A549 (cell line): ENCODE results near the gene MGLL. TPM values are rescaled to one million over a fixed set of nuclear protein-coding genes. Genes with fewer than 3 reads are reported as not detected.

ENCODE experiments used
- ATAC-seq, 2 experiments: fragments of 200-7000 bp in 1 of 2; fragments of >200 bp in 1 of 2; cut with Nextera tagmentation in 1 of 2; cut with Tn5 transposase in 1 of 2; 3 replicates each; pipeline versions ENCODE4 v1.8.0 to v1.9.1; 2018 to 2020; ENCODE audit warnings: mild to moderate bottlenecking in 1 of 2, moderate library complexity in 1 of 2
- CTCF ChIA-PET: fragments of 300-600 bp; sonication (Branson Sonifier 250); formaldehyde crosslinking; extraction: SDS; loops from one replicate; lab custom pipeline; 2021; ENCODE audit warnings: antibody characterized with exemption, inconsistent platforms; lab: Yijun Ruan, JAX
- POLR2A ChIA-PET: fragments of 350-600 bp; formaldehyde crosslinking; extraction: SDS; loops from one replicate; lab custom pipeline; 2021; ENCODE audit warnings: antibody characterized with exemption, inconsistent platforms; lab: Yijun Ruan, JAX
- DNase-seq, 2 experiments: peaks; one replicate each; pipeline versions ENCODE4 v3.0.0 to v3.0.0-alpha.2; 2011 to 2016; ENCODE audit warnings: low read depth in 1 of 2, low spot score in 1 of 2
- FAIRE-seq: peaks from 2 replicates; lab custom pipeline; 2011; peaks lifted over from hg19 to GRCh38; lab: Jason Lieb, UNC
- H3K27ac ChIP-seq, 2 experiments: fragments of >200 bp; sonication (Bioruptor Twin); formaldehyde crosslinking; 3 replicates each; pipeline ENCODE4 v1.5.1; 2016 to 2017
- H3K4me1 ChIP-seq: fragments of >200 bp; sonication (Bioruptor Twin); formaldehyde crosslinking; 3 replicates; pipeline ENCODE4 v1.6.1; 2016
- H3K4me2 ChIP-seq: fragments of >200 bp; sonication (Bioruptor Twin); formaldehyde crosslinking; 3 replicates; pipeline ENCODE4 v1.6.1; 2016
- H3K4me3 ChIP-seq: fragments of >200 bp; sonication (Bioruptor Twin); formaldehyde crosslinking; 3 replicates; pipeline ENCODE4 v1.5.1; 2016
- H3K9me3 ChIP-seq: fragments of >200 bp; sonication (Bioruptor Twin); formaldehyde crosslinking; 3 replicates; pipeline ENCODE4 v1.6.1; 2016
- CBX2 ChIP-seq: fragments of 200-600 bp; sonication (generic); IDR thresholded peaks from 2 replicates; pipeline ENCODE4 v1.6.1; 2016; ENCODE audit warnings: low read depth, mild to moderate bottlenecking, borderline replicate concordance
- FOSB ChIP-seq: fragments of 250-450 bp; sonication (Bioruptor Pico); IDR thresholded peaks from 2 replicates; pipeline ENCODE4 v1.5.0; 2020; ENCODE audit warnings: mild to moderate bottlenecking, moderate library complexity
- FOXS1 ChIP-seq: fragments of 250-450 bp; sonication (Bioruptor Pico); IDR thresholded peaks from 2 replicates; pipeline ENCODE4 v1.5.0; 2020; ENCODE audit warnings: mild to moderate bottlenecking, moderate library complexity
- HEYL ChIP-seq: fragments of 250-450 bp; sonication (Bioruptor Pico); IDR thresholded peaks from 2 replicates; pipeline ENCODE4 v1.8.0; 2021; ENCODE audit warnings: mild to moderate bottlenecking, moderate library complexity
- HOXB13 ChIP-seq: fragments of 250-450 bp; sonication (Bioruptor Pico); IDR thresholded peaks from 2 replicates; pipeline ENCODE4 v1.5.0; 2020; ENCODE audit warnings: low read depth, mild to moderate bottlenecking, moderate library complexity
- JUN ChIP-seq, 2 experiments: fragments of >200 bp; sonication (Bioruptor Twin); formaldehyde crosslinking; IDR thresholded peaks; 2 replicates in 1 of 2; 3 replicates in 1 of 2; pipeline ENCODE4 v1.6.1; 2016 to 2017
- JUNB ChIP-seq: fragments of >200 bp; sonication (Bioruptor Twin); formaldehyde crosslinking; IDR thresholded peaks from 2 replicates; pipeline ENCODE4 v1.6.1; 2016
- MAZ ChIP-seq: fragments of 150-350 bp; IDR thresholded peaks from 2 replicates; pipeline ENCODE4 v1.6.1; 2014; ENCODE audit warnings: antibody characterized with exemption, low read depth, low read length, borderline replicate concordance
- NR3C1 ChIP-seq: fragments of >200 bp; sonication (Bioruptor Twin); formaldehyde crosslinking; IDR thresholded peaks from 3 replicates; pipeline ENCODE4 v1.6.1; 2017
- POLR2A ChIP-seq: IDR thresholded peaks from 2 replicates; pipeline ENCODE4 v1.6.1; 2012; ENCODE audit warnings: mild to moderate bottlenecking, low read length
- POLR2AphosphoS2 ChIP-seq: conservative IDR thresholded peaks from 2 replicates; pipeline ENCODE4 v1.6.1; 2012; ENCODE audit warnings: low read length, improper control_type of control experiment, inconsistent platforms
- RNF2 ChIP-seq: fragments of 200-600 bp; sonication (generic); IDR thresholded peaks from 2 replicates; pipeline ENCODE4 v1.6.1; 2016; ENCODE audit warnings: low read depth, mild to moderate bottlenecking, antibody characterized with exemption, moderate library complexity, borderline replicate concordance
- TP53 ChIP-seq: fragments of 250-450 bp; sonication (Bioruptor Pico); IDR thresholded peaks from 2 replicates; pipeline ENCODE4 v1.5.0; 2021; ENCODE audit warnings: mild to moderate bottlenecking, moderate library complexity
- ZC3H11A ChIP-seq: fragments of 450-650 bp; IDR thresholded peaks from 2 replicates; pipeline ENCODE4 v1.6.1; 2014; ENCODE audit warnings: antibody characterized with exemption, mild to moderate bottlenecking
- ZFP36 ChIP-seq: fragments of 450-650 bp; IDR thresholded peaks from 2 replicates; pipeline ENCODE4 v1.6.1; 2014; ENCODE audit warnings: borderline replicate concordance; ENCODE audit not compliant: partially characterized antibody
- WGBS: methylation state at CpG from one replicate; pipeline ENCODE4 v1.1.6; 2017; ENCODE audit errors: missing lambda C conversion rate; 5-methylcytosine and 5-hydroxymethylcytosine counted together
- polyA plus RNA-seq, 4 experiments: library from polyadenylated mRNA; depleted of rRNA in 3 of 4; stranded (reverse); fragments of >200 nt; fragmentation: RNase III in 1 of 4; extraction: RNeasy Plus Mini Kit Qiagen cat#74134 plus additional on column Dnase treatment in 1 of 4; gene quantifications; 2 replicates in 3 of 4; 3 replicates in 1 of 4; pipeline ENCODE4 v1.2.3, GENCODE V29; 2011 to 2017
- TF ChIP-seq, protein P1 (sequence below): fragments of 250-450 bp; sonication (Bioruptor Pico); IDR thresholded peaks from 2 replicates; pipeline ENCODE4 v1.5.0; 2021; ENCODE audit warnings: mild to moderate bottlenecking, moderate library complexity, borderline replicate concordance
- TF ChIP-seq, protein P2 (sequence below): fragments of 200-600 bp; sonication (generic); IDR thresholded peaks from 2 replicates; pipeline ENCODE4 v1.6.1; 2016; ENCODE audit warnings: antibody characterized with exemption, mild to moderate bottlenecking, moderate library complexity

The MGLL gene
- polyA plus RNA-seq, 2 of the 4 experiments (the other 2 are of a cell fraction), result 38.5 to 41.5 TPM

DNA sequence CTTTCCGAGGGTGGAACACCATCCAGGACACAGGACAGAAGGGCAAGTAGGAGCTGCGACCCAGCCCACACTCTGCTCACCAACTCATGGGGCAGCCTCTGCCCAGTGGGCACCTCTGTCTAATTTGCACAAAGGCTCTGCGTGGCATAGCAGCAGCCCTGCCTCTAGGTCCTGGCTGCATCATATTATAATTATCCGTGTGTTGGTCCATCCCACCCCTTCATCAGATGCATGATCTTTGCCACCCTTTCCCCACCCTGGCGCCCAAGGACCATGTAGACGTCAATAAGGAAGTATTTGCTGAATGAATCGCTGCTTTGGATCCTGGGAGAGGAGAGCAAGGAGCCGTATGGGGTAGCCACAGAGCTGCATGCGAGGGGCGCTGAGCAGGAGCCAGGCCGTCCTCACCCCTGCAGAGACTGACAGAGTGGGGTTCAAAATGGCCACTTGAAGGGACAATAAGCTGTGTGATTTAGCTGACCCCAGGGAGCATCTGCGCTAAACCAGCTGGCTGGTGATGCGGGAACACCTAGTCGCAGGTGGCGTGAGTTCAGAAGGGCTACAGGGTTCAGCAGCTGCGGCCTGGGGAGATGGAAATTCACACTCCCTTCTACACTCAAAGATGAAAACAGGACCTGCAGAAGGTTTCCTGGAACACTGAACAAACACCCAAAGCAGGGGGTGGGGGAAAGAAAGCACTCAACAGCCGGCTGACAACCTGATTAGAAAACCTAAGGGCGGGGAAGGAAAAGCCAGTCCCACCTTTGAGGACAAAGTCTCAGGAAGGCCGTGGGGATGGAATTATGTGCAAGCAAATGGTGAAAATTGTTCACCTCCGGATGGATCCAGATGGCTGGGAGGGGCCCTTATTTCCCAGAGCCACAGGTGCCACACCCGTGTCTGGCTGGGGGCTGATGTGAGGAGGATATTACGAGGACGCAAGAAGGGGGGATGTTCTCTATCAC, 6.4 kb downstream of the MGLL start:
- FAIRE-seq (no peak), DNase-seq (no peak), ATAC-seq (no peak)
- no peaks in the 10 kb centered on the region for H3K9me3 ChIP-seq
- ChIA-PET POLR2A (no interaction called here), CTCF (no interaction called here)
- peak overlapping the region; percentile 67 to 95; a peak in 5 of 6 replicates for H3K27ac ChIP-seq
- H3K4me2 ChIP-seq, result no peak overlapping the region
- 89% methylated on average over 21 of the region's 23 CpGs for WGBS
- TF ChIP-seq MAZ (no peak), RNF2 (no peak), FOXS1 (CRISPR knock-in tag) (no peak), HOXB13 (CRISPR knock-in tag) (no peak), ZFP36 (no peak), HEYL (no peak), JUNB (no peak), NR3C1 (no peak), JUN (IDR thresholded peaks at IDR 0.05) (no peak), ZC3H11A (no peak), POLR2A (no peak), TP53 (CRISPR knock-in tag) (no peak), POLR2AphosphoS2 (no peak)
- TF ChIP-seq, protein P1, sequence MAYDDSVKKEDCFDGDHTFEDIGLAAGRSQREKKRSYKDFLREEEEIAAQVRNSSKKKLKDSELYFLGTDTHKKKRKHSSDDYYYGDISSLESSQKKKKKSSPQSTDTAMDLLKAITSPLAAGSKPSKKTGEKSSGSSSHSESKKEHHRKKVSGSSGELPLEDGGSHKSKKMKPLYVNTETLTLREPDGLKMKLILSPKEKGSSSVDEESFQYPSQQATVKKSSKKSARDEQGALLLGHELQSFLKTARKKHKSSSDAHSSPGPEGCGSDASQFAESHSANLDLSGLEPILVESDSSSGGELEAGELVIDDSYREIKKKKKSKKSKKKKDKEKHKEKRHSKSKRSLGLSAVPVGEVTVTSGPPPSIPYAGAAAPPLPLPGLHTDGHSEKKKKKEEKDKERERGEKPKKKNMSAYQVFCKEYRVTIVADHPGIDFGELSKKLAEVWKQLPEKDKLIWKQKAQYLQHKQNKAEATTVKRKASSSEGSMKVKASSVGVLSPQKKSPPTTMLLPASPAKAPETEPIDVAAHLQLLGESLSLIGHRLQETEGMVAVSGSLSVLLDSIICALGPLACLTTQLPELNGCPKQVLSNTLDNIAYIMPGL (CRISPR knock-in tag), result no peak
- TF ChIP-seq, protein P2, sequence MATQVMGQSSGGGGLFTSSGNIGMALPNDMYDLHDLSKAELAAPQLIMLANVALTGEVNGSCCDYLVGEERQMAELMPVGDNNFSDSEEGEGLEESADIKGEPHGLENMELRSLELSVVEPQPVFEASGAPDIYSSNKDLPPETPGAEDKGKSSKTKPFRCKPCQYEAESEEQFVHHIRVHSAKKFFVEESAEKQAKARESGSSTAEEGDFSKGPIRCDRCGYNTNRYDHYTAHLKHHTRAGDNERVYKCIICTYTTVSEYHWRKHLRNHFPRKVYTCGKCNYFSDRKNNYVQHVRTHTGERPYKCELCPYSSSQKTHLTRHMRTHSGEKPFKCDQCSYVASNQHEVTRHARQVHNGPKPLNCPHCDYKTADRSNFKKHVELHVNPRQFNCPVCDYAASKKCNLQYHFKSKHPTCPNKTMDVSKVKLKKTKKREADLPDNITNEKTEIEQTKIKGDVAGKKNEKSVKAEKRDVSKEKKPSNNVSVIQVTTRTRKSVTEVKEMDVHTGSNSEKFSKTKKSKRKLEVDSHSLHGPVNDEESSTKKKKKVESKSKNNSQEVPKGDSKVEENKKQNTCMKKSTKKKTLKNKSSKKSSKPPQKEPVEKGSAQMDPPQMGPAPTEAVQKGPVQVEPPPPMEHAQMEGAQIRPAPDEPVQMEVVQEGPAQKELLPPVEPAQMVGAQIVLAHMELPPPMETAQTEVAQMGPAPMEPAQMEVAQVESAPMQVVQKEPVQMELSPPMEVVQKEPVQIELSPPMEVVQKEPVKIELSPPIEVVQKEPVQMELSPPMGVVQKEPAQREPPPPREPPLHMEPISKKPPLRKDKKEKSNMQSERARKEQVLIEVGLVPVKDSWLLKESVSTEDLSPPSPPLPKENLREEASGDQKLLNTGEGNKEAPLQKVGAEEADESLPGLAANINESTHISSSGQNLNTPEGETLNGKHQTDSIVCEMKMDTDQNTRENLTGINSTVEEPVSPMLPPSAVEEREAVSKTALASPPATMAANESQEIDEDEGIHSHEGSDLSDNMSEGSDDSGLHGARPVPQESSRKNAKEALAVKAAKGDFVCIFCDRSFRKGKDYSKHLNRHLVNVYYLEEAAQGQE, result no peak
- peaks cover 47% of the 10 kb centered on the region for H3K4me1 ChIP-seq
- no peak overlapping the region for H3K4me3 ChIP-seq

DNA sequence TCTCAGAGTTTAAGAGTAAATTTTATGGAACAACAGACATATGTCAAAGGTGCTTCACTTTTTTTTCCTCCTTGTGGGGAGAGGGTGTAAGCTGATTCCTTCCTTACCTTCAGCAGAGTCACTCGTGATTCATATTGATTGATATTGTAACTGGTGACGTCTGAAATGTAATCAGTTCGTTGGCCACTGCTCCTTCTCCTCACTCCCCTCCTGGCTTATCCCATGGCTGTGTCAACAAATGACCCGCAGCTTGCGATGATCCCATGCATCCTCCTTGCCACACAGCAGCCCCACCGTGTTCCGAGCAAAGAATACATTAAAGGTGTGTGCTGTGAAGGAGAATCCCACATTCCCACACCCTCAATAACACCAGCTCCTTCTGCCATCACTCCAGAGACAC, 7.3 kb downstream of the MGLL start:
- ATAC-seq, result no peak
- DNase-seq, result no peak
- CTCF ChIA-PET, result interaction anchor here (0.9 to 1.1 kb wide), 2 partner anchors 68 to 144 kb away, joined by 3 read pairs; no protein-coding TSS in a partner anchor
- Histone ChIP-seq H3K9me3 (no peaks in the 10 kb centered on the region), H3K27ac (no peak overlapping the region), H3K4me1 (peaks cover 38% of the 10 kb centered on the region), H3K4me3 (no peak overlapping the region), H3K4me2 (no peak overlapping the region)
- POLR2A ChIA-PET, result no interaction called here
- no peak for FAIRE-seq
- no peak for TF ChIP-seq HEYL
- TF ChIP-seq FOSB (CRISPR knock-in tag), result no peak
- no peak for TF ChIP-seq CBX2
- 85% methylated on average over 7 of the region's 7 CpGs for WGBS
